ENCODE measurements around the gene SNORC. TPM values are rescaled to one million over a fixed set of nuclear protein-coding genes. Genes with fewer than 3 reads are reported as not detected.

The SNORC gene
- total RNA-seq, 1 experiment from 2014 or later: 4.3 TPM

- Mint-ChIP-seq H3K27ac (ENCODE audit: unreplicated experiment) (no peak overlapping the region), H3K4me1 (ENCODE audit: low read depth, unreplicated experiment) (no peaks in the 10 kb centered on the region), H3K9me3 (ENCODE audit: unreplicated experiment) (no peaks in the 10 kb centered on the region), H3K27me3 (ENCODE audit: insufficient read depth, unreplicated experiment) (no peaks in the 10 kb centered on the region), H3K36me3 (ENCODE audit: insufficient read depth, unreplicated experiment) (no peaks in the 10 kb centered on the region), H3K4me3 (ENCODE audit: unreplicated experiment) (no peak overlapping the region)
- CTCF ChIA-PET: interaction anchor here (0.9 to 1.0 kb wide), 2 partner anchors 9 to 142 kb away, joined by 3 to 5 read pairs; no protein-coding TSS in a partner anchor
- no peak for DNase-seq
- Histone ChIP-seq H3K4me1 (no peaks in the 10 kb centered on the region), H3K27me3 (replicated peaks; ENCODE audit: control insufficient read depth, insufficient read depth, low read length) (no peaks in the 10 kb centered on the region), H3K4me3 (ENCODE audit: low read depth, low read length) (no peak overlapping the region), H3K9me3 (no peaks in the 10 kb centered on the region), H3K36me3 (ENCODE audit: control insufficient read depth, insufficient read depth, low read length) (no peaks in the 10 kb centered on the region; the same call in 1 of the 2 replicates)
- no TSS peak for BruUV-seq (replicated peaks)
- intact Hi-C loops (cut with micrococcal nuclease; ENCODE audit: unreplicated experiment): no loop called here
- TF ChIP-seq CTCF (IDR thresholded peaks at IDR 0.05; ENCODE audit: insufficient read depth in 1 of 2, low read depth in 1 of 2, low read length in 1 of 2, severe bottlenecking in 1 of 2, unreplicated experiment in 1 of 2): no peak
- POLR2A ChIA-PET: no interaction called here
These were observed 16.6 kb downstream of the SNORC start for GRCh38 chr2:232886632-232887031.

- H3K4me3 ChIP-seq (ENCODE audit: low read depth, low read length): no peak overlapping the region
- no peaks in the 10 kb centered on the region for H3K27me3 ChIP-seq (replicated peaks; ENCODE audit: control insufficient read depth, insufficient read depth, low read length)
- TF ChIP-seq CTCF (IDR thresholded peaks at IDR 0.05; ENCODE audit: insufficient read depth in 1 of 2, low read depth in 1 of 2, low read length in 1 of 2, severe bottlenecking in 1 of 2, unreplicated experiment in 1 of 2): peak in 1 of 2 experiments; percentile 14
- no peak overlapping the region for H3K27ac Mint-ChIP-seq (ENCODE audit: unreplicated experiment)
- POLR2A ChIA-PET: no interaction called here
- H3K4me3 Mint-ChIP-seq (ENCODE audit: unreplicated experiment): no peak overlapping the region
- CTCF ChIA-PET: interaction anchor here (0.7 to 1.0 kb wide), 3 partner anchors 10 to 142 kb away, joined by 3 to 5 read pairs (median 3); no protein-coding TSS in a partner anchor
- no peaks in the 10 kb centered on the region for H3K4me1 ChIP-seq
- BruUV-seq (replicated peaks): no TSS peak
- no peak for DNase-seq
- H3K36me3 ChIP-seq (ENCODE audit: control insufficient read depth, insufficient read depth, low read length): no peaks in the 10 kb centered on the region; the same call in 1 of the 2 replicates
- H3K9me3 ChIP-seq: no peaks in the 10 kb centered on the region
- no peaks in the 10 kb centered on the region for H3K9me3 Mint-ChIP-seq (ENCODE audit: unreplicated experiment)
- H3K4me1 Mint-ChIP-seq (ENCODE audit: low read depth, unreplicated experiment): no peaks in the 10 kb centered on the region
- intact Hi-C loops (cut with micrococcal nuclease; ENCODE audit: unreplicated experiment): no loop called here
- H3K36me3 Mint-ChIP-seq (ENCODE audit: insufficient read depth, unreplicated experiment): no peaks in the 10 kb centered on the region
- H3K27me3 Mint-ChIP-seq (ENCODE audit: insufficient read depth, unreplicated experiment): no peaks in the 10 kb centered on the region
These were observed 17.2 kb downstream of the SNORC start for GRCh38 chr2:232887171-232887850.

GRCh38 chr2:232888099-232888836, 18.2 kb downstream of the SNORC start:
- POLR2A ChIA-PET: no interaction called here
- H3K4me3 Mint-ChIP-seq (ENCODE audit: unreplicated experiment): no peak overlapping the region
- no peak overlapping the region for H3K27ac Mint-ChIP-seq (ENCODE audit: unreplicated experiment)
- TF ChIP-seq CTCF (IDR thresholded peaks at IDR 0.05; ENCODE audit: insufficient read depth in 1 of 2, low read depth in 1 of 2, low read length in 1 of 2, severe bottlenecking in 1 of 2, unreplicated experiment in 1 of 2): no peak
- no peaks in the 10 kb centered on the region for H3K27me3 ChIP-seq (replicated peaks; ENCODE audit: control insufficient read depth, insufficient read depth, low read length)
- CTCF ChIA-PET: interaction anchor here (0.7 kb wide), 1 partner anchor 125 kb away, joined by 3 read pairs; no protein-coding TSS in a partner anchor
- H3K36me3 Mint-ChIP-seq (ENCODE audit: insufficient read depth, unreplicated experiment): no peaks in the 10 kb centered on the region
- H3K4me1 ChIP-seq: no peaks in the 10 kb centered on the region
- H3K4me1 Mint-ChIP-seq (ENCODE audit: low read depth, unreplicated experiment): no peaks in the 10 kb centered on the region
- no TSS peak for BruUV-seq (replicated peaks)
- no peaks in the 10 kb centered on the region; the same call in 1 of the 2 replicates for H3K36me3 ChIP-seq (ENCODE audit: control insufficient read depth, insufficient read depth, low read length)
- H3K27me3 Mint-ChIP-seq (ENCODE audit: insufficient read depth, unreplicated experiment): no peaks in the 10 kb centered on the region
- H3K4me3 ChIP-seq (ENCODE audit: low read depth, low read length): no peak overlapping the region
- no peak for DNase-seq
- intact Hi-C loops (cut with micrococcal nuclease; ENCODE audit: unreplicated experiment): no loop called here
- no peaks in the 10 kb centered on the region for H3K9me3 Mint-ChIP-seq (ENCODE audit: unreplicated experiment)
- H3K9me3 ChIP-seq: no peaks in the 10 kb centered on the region
